HG03066 (cell line): Measurements from ENCODE around the gene PNMA6F.
"Not testable (repeated sequence)": the region's sequence is repeated elsewhere in the genome, so short reads cannot be mapped to it uniquely, and the experiment has no call there.

Source experiments
- ATAC-seq: cut with Tn5 transposase; IDR thresholded peaks from one replicate; pipeline ENCODE4 v1.9.1; 2021; ENCODE audit warnings: low read depth; ENCODE audit not compliant: unreplicated experiment

Gene PNMA6F

GRCh38 chrX:153336121-153336894 is 14.7 kb upstream of the PNMA6F start:
- ATAC-seq, result no peak

DNA sequence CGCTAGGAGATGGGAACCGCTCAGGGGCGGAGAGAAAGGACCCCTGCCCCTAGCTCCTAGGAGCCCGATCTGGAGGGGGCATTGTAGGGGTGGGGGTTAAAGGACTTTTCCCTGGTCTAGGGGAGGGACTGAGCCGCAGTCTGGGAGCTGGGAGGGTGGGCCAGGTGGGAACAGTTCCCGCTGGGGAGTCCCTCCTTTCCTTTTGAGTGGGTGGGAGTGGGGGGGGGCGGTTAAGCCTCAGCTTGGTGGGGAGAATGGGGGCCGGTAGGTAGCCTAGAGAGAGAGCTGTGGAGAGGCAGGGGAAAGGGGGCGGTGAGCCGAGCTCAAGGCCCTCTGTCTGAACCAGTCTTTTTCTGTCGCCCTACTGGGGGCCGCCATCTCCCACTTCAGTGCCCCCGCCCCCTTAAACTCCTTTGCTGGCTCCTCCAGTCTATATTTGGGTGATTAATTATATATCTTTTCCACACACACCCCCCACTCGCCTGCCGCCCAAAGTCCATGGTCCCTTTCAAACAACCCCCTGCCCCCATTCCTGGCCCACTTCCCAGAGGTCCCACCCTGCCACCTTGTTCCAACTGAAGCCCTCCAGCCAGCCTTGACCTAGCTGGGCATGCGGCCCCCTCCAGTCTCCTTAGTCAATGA is 13.2 kb upstream of the PNMA6F start:
- ATAC-seq, result no peak

GRCh38 chrX:153333821-153334653 is 12.5 kb upstream of the PNMA6F start, which contains the start of gene ZNF275:
Gene ZNF275 (plus strand): TSS chrX:153334153. CDS start chrX:153336680, 2,527 bp downstream.
- ATAC-seq, result peak; percentile 70

DNA sequence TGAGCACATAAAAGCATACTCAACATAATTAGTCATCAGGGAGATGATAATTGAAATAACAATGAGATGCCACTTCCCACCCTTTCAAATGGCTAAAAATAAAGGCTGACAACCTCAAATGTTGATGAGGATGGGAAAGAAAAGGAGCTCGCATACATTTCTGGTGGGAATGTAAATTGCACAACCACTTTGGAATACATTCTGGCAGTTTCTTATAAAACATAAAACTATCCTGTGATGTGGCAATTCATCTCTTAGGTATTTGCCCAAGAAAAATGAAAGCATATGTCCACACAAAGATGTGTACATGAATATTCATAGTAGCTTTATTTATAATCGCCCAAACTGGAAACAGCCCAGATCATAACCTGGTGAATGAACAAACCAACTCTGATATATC is 11.7 kb upstream of the PNMA6F start:
- no peak for ATAC-seq

DNA sequence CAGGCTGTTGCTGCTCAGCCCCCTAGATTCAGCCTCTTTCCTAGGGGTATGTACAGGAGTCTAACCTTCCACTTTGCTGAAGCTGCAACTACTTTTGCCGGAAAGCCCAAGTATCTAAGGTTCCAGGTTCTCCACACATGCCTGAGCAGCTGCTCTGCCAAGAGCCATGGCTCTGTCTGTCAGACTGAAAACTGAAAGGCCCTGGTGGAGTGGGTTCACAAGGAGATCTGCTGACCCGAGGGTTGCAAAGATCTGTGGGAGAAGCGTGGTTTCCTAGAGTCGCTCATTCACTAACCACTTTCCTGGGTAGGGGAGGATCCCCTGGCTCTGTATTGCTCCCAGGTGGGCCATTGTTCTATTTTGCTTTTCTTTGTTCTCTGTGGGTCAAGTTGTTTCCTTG is 6.0 kb upstream of the PNMA6F start:
- no peak for ATAC-seq

DNA sequence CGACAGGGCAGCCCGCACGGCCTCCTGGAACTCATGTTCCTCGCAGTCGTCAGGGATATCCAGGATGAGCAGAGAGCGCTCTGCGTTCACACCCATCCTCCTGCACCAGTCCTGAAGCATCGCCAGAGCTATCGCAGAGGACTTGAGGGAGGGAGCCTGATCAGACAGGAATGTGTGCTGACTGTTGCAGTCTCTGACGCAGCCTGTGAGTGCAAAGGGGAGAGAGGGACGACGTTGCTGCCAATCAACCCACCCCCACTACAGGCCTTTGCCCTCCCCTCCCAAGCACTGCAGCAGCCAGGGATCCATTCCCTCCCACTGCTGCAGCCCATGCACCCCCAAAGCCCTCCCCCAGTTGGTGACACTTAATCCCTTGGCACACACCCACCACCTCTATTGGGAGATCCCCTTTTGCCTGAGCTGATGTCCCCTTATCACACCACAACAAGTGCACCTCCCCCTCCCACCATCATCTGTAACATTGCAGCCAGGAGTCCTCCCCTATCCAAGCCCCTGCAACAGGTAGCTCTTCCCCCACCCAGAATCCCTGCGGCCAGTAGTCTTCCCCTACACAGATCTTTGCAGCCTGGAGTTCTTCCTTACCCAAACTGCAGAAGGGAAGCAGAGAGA is 897 bp downstream of the PNMA6F start:
- ATAC-seq, result no peak

DNA sequence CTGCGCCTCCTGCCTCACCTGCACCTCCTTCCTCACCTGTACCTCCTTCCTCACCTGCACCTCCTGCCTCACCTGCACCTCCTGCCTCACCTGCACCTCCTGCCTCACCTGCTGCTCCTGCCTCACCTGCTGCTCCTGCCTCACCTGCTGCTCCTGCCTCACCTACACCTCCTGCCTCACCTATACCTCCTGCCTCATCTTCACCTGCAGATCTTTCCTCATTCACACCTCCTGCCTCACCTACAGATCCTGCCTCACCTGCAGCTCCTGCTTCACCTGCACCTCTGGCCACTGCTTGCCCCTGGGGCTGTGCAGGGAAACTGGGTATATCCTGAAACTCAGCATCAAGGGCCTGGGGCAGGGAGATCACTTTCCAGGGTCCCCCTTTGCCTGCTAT is 1.5 kb downstream of the PNMA6F start:
- not testable (repeated sequence) for ATAC-seq

- ATAC-seq, result no peak
These were observed 2.1 kb downstream of the PNMA6F start for GRCh38 chrX:153319295-153320046.

DNA sequence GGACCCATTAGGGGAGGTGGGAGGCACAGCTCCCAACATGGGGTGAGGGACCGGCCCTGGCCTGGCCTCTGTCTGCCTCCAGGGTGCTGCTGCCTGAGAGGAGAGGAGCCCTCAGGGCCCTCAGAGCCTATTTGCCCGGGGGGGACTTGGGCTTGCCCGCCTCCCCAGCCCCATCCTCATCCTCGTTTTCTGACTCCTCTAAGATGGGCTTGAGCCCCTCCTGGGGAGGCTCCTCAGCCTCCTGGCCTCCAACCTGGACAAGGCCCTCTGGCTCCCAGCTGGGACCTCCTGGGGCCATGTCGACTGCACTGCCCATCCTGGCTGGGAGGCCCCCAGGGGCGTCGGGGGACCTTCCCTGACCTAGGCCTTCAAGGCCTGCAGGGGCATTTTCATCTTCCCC is 2.8 kb downstream of the PNMA6F start:
- no peak for ATAC-seq

DNA sequence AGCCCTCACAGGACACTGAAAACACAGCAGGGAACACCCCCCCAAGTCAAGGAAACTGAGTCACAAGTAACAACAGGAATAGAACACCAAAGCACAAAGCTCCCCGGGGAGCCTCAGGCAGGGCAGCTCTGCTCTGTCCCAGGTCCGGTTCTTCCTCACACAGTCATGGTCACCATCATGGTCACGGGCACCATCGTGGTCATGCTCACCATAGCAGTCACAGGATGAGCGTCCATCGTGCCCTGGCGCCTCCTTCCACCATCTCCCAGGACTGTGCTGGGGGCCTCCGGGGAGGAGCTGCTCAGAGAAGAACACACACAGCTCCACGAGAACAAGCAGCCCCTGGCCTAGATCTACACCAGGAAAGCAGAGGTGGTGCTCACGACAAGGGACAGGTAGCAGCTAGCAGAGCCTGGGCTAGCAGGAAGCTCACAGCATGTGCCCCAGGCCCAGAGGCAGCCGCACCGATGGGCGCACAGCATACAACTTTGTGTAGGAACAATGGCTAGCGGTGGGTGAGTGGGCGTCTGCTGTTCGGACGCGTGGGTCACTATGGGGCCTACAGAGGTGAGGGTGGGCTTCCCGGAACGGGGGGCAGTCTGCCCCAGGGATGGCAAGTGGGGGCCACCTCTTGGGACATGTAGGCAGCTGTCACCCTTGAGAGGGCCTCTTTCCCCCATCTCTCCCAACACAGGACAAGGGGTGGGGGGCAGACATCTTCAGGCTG is 3.4 kb downstream of the PNMA6F start:
- ATAC-seq, result no peak

DNA sequence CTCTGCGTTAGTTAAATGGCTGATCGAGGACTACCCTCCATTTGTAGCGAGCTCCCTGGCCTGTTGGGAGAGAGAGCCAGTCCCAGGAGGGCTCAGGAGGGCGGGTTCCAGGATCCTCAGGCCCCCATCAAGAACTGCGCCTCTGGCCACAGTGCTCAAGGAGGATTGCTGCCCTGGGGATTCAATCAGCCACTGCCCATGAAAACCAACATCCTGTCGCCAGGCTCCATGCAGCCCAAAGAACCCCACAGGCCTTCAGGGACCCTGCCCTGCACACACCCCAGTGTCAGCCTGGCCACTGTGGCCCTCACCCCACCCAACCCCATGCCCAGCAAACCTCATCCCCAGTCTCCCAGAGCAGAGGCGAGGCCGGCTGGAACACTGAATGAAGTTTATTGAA is 4.3 kb downstream of the PNMA6F start:
- no peak for ATAC-seq

- ATAC-seq, result no peak
These were observed 8.7 kb downstream of the PNMA6F start for GRCh38 chrX:153312842-153313241.

DNA sequence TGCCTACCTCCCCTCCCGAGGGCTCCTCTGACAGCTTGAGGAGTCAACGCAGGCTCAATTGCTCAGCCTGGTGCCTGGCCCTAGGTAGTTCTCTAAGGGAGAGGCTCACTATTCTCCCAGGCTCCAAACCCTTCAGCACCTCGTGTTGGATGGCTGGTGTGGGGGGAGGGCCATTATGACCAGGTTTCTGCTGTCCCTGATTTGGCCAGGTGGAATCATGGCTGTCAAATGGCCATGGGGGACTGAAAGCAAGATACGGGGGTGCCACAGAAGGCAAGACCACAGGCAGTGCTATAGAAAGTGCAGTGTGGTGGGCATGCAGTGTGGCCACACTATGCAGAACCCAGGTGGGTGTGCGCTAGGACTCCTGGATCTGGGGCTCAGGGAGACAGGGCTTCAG is 9.5 kb downstream of the PNMA6F start:
- ATAC-seq, result no peak

GRCh38 chrX:153310901-153311300 is 10.7 kb downstream of the PNMA6F start:
- no peak for ATAC-seq

GRCh38 chrX:153307276-153308178 is 14.0 kb downstream of the PNMA6F start:
- ATAC-seq, result no peak

- no peak for ATAC-seq
These were observed 14.9 kb downstream of the PNMA6F start for GRCh38 chrX:153306527-153307115.

DNA sequence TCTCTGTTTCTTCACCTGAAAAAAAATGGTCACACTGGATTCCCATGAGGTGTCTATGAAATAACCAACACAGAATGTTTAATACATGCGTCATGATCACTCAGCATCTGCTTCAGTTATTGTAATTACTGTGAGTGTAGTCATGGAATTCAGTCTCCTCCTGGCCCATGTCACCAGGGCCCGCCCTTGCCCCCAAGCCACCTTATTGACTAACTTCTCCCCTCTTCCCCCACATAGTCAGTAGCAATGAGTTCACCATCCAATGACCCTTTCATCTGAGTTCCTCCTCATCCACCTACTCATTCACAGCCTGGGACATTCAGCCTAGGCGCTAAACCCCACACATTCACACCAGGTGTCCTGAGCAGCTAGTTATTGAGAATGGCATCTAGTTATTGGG is 15.6 kb downstream of the PNMA6F start:
- ATAC-seq, result no peak
